GM21447 (cell line): ENCODE results near the gene TNRC6C.
"Not testable (repeated sequence)": the region's sequence is repeated elsewhere in the genome, so short reads cannot be mapped to it uniquely, and the experiment has no call there.

Experiments used
- ATAC-seq: cut with Tn5 transposase; IDR thresholded peaks from one replicate; pipeline ENCODE4 v1.9.1; 2021; ENCODE audit not compliant: unreplicated experiment

TNRC6C gene

DNA sequence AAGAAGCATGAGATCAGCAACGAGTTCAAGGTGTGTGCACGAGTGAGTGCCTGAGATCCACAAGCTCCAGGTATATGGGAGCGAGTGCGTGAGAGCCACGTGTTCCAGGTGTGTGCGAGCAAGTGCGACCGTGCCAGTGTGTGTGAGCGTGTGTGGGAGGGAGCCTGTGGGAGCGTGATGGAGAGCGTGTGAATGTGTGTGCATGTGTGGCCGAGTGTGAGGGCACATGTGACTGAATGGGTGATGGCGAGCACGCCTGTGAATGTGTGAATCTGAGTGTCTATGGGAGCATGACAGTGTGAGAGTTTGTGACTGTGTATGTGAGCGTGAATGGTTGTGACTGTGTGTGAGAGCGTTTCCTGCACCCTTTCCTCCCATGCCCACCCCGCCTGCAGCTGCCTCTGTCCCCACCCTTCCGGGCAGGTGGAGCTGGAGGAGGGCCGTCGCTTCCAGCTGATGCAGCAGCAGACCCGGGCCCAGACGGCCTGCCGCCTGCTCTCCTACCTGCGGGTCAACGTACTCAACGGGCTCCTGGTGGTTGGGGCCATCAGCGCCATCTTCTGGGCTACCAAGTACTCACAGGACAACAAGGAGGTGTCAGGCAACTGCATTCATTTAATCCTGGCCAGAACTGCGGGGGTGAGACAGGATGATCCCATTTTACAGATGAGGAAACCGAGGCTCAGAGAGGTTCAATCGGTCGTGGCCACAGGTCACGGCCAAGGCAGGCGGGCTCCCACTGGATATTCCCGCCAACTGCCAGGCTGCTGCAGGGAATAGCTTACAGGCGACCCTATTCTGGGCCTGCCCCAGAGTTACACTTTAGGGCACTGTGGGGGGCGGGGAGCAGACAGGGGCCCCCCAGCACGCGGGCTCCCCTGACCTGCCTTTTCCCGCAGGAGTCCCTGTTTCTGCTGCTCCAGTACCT lies 175.7 kb downstream of the TNRC6C start:
- no peak for ATAC-seq

DNA sequence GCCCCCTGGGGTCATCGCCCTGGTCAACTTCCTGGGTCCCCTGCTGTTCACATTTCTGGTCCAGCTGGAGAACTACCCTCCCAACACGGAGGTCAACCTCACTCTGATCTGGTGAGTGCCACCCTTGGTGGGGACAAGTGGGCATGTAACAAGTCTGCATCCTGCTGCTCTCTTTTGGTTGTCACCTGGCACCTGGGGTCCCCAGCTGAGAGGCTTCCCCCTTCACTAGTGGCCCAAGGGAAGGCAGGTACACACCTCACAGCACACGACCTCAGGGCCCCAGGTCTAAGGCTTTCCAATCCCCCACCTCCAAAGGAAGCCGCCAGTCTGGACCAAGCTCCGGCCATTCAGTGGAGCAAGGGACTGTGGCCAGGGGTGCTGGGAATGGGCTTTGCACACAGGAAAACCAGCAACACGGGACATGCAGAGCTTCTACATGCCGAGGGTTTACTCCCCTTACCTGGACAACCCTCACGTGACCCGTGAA lies 176.4 kb downstream of the TNRC6C start:
- ATAC-seq = no peak

GRCh38 chr17:78135858-78136500 lies 177.5 kb downstream of the TNRC6C start:
- no peak for ATAC-seq

- no peak for ATAC-seq
These were observed 179.1 kb downstream of the TNRC6C start for GRCh38 chr17:78137392-78138203.

DNA sequence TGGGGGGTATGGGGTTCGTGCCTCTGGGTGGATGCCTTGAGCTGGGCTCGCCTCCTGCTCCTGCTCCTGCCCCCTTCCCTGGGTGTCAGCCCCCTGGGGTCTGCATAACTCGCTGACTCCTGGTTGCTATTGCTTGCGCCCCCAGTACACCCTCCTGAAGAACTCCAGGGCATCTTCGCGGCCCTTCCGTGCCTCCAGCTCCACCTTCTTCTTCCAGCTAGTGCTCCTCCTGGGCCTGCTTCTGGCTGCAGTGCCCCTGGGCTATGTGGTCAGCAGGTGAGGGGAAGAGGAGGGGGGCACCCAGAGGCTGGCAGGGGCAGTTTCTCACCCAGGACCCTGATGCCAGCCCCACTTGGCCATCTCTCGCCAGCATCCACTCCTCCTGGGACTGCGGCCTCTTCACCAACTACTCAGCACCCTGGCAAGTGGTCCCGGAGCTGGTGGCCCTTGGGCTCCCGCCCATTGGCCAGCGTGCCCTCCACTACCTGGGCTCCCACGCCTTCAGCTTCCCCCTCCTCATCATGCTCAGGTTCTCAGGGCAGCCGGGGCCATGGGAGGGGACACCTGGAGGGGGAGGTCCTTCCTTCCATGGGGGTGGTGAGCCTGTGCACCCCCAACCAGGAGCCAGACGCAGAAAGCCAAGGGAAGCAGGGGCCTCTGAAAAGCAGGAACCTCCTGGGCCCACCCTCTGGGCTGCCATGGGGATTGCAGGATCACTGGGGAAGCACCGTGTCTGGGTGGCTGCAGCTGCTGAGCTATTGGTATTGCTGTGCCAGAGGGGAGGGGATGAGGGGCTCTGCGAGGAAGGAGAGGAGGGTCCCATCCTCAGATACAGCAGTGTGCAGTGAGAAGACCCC lies 179.9 kb downstream of the TNRC6C start:
- ATAC-seq = no peak

- not testable (repeated sequence) for ATAC-seq
These were observed 181.3 kb downstream of the TNRC6C start for GRCh38 chr17:78139861-78140168.

- peak; percentile 71 for ATAC-seq
These were observed 181.9 kb downstream of the TNRC6C start for GRCh38 chr17:78140169-78141051.

DNA sequence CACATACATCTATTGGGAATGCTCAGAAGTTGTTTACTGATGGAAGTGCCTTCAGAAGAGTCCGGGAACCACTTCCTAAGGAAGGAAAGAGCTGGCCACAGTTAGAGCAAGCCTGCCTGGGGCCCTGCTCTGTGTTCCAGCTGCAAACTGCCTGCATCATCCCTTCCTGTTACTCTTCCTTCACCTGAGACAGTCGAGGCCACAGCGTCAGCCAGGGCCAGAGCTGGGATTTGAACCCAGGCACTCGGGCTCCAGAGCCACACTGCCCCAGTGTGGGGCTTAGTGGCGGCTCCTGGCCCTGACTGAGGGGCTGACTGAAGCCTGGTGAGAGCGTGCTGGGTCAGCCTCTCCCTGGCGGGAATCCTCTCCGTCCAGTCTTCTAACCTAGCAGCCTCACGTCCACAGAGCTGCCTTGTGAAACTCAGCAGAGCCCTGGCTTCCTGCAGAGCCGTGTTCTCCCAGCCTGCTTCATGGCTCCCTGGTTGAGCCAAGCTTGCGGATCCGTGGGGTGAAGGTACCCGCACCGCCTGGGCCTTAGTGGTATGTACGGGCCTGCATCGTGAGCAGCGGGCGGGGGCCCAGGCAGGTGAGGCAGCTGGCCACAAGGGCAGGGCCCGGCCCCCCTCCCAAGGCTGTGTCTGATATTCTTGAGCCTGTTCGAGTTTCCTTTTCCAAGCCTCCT lies 183.1 kb downstream of the TNRC6C start:
- ATAC-seq = no peak

DNA sequence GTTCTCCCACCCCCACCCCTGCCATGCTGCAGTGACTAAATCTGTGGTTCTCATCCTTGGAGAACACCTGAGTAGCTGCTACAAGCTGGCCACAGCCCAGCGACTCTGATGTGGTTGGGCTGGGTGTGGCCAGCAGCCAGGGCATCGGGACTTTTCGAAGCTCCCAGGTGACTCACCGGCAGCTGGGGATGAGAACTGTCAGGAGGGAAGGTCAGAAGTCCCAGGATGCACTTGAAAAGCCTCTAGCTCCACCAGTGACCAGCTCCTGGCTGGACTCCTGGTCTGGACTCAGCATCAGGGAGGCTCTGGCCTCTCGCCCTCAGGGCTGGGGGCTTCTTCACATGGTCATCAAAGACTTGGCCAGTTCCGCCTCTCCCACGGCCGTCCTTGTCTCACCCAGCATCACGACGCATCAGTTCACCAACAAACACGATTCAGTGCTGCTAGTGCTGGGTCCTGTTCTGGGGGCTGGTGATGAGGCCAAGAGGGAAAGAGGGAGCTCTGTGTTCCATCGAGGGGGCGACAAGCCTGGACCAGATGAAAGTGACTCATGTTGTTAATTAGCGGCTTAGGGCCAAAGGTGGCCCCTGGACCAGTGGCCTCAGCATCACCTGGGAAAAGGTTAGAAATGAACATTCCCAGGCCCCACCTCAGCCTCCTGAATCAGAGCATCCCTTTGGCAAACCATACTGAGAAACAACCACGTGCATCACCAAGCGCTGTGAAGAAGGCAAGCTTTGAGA lies 183.8 kb downstream of the TNRC6C start:
- no peak for ATAC-seq

DNA sequence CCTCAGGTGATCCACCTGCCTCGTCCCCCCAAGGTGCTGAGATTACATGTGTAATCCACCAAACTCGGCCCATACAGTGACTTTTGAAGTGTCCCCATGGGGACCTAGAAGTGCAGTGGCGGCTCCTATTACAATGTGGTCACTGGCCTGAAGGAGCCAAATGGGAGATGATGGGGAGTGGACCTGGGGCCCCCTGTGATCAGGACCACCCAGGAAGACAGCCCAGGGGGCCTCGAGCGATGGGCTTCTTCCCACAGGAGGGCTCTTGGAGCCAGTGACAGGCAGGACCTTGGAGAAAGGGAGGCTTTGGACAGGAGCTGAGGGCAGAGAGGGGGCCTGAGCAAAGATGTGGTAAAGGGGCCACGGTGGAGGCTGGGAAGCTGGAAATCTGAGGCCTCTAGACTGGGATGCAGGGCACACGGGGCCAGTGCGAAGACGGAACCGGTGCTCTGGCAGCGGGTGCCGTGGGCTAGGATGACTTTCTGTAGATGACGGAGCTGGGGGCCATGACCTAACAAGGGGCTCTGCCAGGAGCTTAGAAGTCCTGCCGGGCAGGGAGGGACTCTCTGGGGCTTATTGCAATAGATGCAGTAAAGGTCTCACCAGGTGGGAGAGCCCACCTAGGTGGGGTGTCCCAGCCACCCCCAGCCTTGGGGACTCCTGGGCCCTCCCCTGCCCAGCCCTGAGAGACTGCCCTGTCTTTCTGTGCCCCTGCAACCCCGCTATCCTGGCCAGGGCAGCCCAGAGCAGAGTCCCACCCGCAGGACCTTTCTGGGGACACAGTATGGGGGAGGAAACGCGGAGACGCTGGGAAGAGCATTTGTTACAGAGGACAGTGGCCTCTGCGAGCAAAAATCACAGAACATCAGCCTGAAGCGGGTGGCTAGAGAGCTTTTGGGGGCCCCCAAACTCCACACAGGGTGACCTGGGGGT lies 185.0 kb downstream of the TNRC6C start:
- no peak for ATAC-seq

DNA sequence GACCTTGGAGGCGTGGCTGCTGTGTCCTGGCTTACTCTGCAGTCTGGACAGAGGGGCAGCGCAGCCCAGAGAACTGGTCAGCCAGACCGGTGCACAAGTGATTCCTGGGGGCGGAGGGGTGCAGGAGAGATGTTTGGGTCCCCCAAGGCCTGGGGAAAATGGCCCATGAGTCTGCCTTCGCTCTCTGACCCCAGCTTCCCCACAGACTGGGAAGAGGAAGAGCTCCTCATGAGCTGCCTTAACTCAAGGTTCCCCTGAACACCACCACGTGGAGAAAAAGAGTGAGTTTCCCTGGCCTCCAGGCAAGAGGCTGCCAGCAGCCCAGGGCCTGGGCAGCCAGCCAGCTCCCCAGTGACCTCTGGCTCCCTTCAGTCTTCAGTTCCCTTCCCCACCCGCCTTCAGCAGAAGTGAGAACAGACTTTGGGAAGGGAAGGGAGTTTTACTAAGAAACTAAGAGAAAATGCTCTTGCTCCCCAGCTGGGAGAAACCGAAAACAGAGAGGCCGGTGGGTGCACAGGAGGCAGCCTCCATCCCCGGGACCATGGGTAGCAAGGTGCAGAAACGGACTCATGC lies 185.7 kb downstream of the TNRC6C start:
- no peak for ATAC-seq

- no peak for ATAC-seq
These were observed 186.5 kb downstream of the TNRC6C start for GRCh38 chr17:78144736-78145641.

DNA sequence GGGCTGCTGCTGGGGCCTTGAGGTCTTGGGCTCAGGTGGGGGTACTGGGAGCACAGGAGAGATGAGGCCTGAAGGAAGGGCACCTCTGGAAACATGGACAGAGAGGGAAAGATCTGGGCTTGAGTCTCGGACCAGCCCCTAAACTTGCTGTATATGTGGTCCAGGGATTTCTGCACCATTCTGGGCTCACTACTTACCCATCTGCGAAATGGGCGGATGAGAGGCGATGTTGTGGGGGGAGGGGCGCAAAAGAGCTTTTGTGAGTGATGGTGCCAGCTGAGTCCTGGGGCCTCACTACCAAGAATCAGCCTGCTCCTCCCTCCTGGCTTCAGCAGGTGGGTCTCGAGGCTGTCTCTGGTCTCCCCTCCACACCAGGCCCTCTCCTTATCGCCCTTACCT lies 188.0 kb downstream of the TNRC6C start:
- no peak for ATAC-seq

DNA sequence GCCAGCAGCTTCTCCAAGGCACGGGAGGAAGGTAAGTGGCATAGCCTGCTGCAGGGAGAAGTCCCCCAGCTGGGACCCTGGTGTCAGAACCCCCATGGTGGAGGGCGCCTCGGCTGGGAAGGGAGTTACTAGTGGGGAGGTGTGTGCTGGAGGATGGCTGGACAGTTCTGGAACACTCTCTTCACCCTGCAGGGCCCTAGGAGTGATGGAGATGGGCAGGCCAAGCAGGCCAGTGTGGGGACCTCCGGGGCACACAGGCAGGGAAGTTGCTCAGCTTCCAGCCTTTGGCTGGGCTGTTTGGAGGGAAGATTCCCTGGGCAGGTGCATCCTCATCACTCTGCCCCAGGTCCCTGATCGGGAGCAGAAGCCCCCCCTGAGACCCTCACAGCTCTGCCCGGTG lies 188.4 kb downstream of the TNRC6C start:
- ATAC-seq = no peak

DNA sequence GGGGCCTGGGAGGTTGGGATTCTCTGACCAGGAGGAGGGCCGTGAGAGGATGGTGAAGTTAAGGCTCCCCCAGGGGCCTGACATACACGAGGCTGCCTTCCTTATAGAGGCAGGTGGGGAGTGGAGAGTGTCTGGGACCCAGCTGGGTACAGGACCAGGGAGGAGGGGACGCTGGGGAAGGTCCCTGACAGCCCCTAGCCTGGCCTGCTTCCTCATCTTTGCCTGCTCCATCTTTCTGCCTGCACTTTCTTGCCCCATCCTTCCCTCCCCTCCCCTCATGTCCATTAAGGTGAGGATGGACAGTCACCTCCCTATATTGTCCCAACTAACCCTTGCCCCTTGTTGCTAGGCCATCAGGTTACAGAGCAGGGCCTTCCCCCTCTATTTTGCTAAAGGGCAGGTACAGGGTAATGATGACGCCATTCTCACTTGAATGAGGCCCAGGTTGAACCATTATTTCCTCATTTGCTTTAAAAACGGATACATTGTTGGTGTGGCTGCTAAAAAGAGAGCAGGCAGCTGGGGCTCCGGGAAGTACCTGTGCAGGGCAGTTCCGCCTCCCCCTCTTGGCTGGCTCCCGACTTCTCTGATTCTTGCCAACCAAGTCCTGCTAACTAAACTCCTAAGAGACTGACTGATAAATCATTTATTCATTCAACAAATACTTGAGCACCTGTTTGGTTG lies 189.0 kb downstream of the TNRC6C start:
- peak; percentile 46 for ATAC-seq
